Inferior parietal cortex (tissue), 1 donor: ENCODE measurements around the gene LMAN2.
"Not testable (repeated sequence)": the region's sequence is repeated elsewhere in the genome, so short reads cannot be mapped to it uniquely, and the experiment has no call there.

ENCODE experiments used
- DNase-seq: peaks from one replicate; pipeline ENCODE4 v3.0.0-alpha.2; 2016; ENCODE audit errors: extremely low spot score

LMAN2 gene

GRCh38 chr5:177365845-177366527 is 14.5 kb upstream of the LMAN2 start:
- no peak for DNase-seq

- DNase-seq: no peak
Measured at GRCh38 chr5:177364159-177364962, 12.9 kb upstream of the LMAN2 start.

DNA sequence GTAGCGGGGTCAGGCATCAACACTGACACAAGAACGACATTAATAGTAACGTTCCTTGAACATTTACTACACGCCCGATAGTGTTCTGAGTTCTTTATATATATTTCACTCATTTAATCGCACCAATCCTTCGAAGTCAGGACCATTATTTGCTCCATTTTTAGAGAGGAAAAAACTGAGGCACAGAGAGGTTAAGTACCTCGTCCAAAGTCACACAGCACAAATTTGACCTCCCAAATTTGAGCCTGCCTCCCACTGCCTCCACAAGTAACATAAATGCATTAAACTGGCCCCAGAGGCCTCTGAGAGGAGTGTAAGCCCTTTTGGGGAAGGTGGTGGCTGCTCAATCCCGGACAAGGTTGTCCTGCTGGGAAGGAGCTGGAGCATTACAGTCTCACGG is 12.1 kb upstream of the LMAN2 start:
- DNase-seq: no peak

DNA sequence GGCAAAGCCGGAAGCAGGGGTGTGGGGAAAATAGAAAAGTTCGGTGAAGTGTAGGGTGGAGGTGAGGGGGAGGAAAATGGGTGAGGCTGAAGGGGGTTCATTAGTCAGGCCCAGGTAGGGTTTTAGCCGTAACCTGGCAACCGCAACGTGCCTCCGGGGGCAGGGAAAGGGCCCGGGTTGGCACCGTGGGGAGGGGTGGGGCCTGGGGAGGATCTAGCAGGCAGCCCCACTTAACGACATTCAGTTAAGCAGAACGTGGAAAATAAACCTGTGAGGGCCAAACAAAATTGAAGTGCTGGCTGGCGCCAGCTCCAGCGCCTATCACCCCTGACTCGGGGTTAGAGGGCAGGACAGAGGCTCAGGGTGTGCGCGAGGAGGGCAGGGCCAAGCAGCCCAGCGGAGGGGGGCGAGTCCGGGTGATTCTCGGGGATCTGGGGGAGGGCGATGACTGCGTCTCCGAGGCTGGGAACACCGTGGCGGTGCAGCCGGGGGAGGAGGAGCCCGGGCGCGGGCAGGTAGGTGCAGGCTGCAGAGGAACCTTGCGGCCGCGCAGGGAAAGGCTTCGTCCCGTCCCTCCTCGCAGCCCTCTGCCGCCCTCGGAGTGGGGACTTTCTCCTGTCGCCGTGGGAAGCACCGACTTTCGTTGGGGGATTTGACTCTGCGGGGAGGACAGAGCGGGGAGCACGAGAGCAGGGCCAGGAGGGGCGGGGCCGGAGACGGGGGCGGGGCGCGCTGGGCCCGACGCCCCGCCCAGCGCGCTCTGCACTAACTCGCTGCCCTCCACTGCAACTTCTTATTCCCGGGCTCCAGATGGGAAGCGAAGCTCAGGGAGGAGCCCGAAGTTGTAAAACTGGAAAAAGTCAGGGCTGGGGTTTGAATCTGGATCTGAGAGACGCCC is 11.4 kb upstream of the LMAN2 start:
- DNase-seq: no peak

DNA sequence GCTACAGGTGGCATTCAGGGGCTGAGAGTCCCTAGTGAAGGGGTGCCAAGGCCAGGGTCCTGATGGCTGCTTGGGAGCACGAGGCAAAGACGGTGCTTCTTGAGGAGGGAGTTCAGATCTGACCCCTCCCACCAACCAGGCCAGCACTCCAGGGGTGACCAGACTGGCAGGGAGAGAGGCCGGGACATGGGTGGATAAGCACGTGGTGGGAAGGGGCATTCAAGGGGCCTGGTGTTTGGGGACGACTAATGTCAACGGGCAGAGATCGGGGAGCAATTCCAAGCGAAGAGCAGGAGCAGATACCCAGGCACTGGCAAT is 10.8 kb upstream of the LMAN2 start:
- DNase-seq: no peak

GRCh38 chr5:177361418-177362291 is 10.2 kb upstream of the LMAN2 start:
- DNase-seq: no peak

DNA sequence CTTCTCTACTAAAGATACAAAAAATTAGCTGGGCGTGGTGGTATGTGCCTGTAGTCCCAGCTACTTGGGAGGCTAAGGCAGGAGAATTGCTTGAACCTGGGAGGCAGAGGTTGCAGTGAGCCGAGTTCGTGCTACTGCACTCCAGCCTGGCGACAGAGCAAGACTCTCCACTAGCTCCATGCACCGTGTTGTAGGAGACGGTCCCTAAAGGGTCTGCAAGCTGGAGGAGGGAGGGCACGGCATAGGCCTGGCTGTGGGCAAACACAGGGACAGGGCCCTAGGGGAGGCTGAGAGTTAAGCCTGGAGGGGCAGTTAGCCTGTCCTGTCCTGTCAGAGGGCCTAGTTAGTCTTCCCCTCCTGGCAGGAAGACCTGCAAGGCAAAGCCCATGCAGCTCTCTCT is 9.3 kb upstream of the LMAN2 start:
- not testable (repeated sequence) for DNase-seq

DNA sequence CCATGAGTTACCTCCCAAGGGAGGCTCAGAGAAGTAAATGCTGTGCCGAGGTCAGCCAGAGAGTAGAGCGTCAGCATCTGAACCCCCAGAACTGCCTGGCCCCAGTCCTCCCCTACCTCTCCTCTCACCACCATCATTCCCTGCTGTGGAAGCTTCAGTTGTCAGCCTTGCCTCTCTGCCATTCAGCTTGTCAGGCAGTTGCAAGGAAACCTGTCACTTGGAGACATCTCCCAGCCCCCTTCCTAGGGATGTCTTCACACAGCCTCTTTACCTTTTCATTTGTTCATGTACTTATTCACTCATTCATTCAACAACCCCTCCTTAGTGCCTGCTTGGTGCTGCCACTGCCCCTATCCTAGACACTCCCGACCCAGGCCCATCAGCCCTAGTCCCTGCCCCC is 8.4 kb upstream of the LMAN2 start:
- DNase-seq: no peak

DNA sequence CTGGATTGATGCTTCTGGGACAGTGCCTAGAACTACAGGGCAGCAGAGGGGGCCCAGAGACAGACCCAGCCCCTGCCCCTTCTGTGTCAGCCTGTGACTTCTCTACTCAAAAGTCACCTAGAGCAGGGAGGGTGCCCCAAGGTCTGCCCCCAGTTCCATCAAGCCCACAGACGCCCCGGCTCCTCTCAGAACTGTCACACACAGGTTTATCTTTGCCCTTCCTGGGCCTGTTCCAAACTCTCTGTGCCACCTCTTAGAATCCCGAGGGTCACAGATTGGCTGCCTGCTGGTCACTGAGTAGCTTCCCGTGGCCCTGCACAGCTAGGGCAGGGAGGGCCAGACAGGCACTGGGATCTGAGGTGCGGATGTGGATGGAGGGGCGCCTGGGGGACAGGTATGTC is 8.0 kb upstream of the LMAN2 start:
- no peak for DNase-seq

DNA sequence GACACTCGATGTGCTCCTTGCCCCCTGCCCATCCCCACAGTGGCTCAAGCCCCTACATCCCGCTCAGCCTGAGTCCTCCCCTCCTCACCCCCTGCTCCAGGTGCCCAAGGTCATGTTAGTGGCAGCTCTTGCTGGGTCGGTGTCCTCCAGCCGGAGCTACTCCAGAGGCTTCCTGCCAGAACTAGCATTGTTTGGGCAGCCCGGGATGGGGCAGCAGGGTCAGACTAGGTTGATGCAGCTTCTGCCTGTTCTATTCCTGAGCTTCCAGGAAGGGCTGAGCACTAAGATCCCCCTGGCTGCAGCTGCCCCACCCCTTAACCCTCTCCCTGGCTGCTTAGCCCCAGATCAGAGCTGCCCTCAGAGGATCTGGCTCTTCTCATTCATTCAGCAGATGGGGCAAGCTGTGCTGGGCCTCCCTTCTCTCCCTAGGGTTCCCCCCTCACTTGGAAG is 6.9 kb upstream of the LMAN2 start:
- DNase-seq: no peak

DNA sequence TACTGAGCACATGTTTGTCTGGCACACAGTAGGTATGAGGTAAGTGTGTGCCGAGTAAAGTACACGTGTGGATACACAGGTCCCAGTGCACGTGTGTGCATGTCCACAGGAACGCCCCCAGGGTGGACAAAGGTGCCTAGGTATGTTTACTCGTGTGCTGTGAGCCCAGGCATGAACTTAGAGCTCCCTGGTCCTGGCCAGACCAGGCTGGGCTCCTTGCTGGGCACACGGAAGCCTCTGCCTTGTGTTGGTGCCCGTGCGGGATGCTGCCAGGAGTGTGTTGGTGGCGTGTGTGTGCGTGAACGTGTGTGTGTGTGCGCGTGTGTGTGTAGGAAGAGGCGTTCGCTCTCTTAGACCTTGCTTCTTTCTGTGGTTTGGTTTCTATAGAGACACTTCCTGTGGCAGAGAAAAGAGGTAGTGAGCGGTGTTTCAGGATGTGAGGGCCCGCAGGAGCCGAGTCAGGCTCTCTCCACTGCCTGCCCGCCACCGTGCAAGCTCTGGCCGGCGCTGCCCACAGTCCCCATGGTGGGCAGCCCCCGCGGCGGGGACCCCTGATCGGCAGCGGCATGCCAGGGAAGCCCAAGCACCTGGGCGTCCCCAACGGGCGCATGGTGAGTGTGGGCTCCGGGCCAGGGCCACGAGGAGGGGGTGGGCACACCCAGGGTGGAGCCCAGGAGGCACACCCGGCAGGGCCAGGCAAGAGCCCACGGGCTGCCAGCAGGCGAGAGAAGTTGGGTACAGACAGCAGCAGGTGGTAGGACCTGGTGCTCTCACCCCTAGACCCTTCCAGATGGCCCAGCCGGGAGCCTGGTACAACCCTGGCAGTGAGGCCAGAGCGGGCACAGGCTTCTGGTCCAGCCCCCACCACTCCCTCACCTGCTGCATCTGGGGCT is 6.2 kb upstream of the LMAN2 start, which contains the start of gene RGS14:
Gene RGS14 (plus strand): TSS at position 466 of the 893 bp plus-strand sequence. CDS start 101 bp downstream, at position 567.
- no peak for DNase-seq

GRCh38 chr5:177357146-177357458 is 5.6 kb upstream of the LMAN2 start:
- DNase-seq: no peak

DNA sequence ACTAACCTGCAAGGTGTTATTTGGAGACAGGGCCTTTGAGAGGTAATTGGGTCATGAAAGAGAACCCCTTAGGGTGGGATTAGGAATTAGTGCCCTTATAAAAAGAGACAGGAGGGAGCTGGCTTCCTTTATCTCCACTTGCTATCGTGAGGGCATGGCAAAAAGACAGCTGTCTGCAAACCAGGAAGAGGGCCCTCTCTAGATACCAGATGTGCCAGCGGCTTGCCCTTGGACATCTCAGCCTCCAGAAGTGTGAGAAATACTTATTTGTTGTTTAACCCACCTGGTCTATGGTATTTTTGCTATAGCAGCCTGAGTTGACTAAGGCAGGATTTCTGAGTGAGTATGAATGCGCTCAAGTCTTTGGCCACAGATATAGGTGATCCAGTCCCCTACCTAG is 5.3 kb upstream of the LMAN2 start:
- DNase-seq: no peak

- no peak for DNase-seq
Measured at GRCh38 chr5:177355868-177356168, 4.3 kb upstream of the LMAN2 start.

- no peak for DNase-seq
Measured at GRCh38 chr5:177355162-177355867, 3.8 kb upstream of the LMAN2 start.

GRCh38 chr5:177354711-177355110 is 3.2 kb upstream of the LMAN2 start:
- DNase-seq: no peak

GRCh38 chr5:177354256-177354655 is 2.8 kb upstream of the LMAN2 start:
- DNase-seq: no peak

DNA sequence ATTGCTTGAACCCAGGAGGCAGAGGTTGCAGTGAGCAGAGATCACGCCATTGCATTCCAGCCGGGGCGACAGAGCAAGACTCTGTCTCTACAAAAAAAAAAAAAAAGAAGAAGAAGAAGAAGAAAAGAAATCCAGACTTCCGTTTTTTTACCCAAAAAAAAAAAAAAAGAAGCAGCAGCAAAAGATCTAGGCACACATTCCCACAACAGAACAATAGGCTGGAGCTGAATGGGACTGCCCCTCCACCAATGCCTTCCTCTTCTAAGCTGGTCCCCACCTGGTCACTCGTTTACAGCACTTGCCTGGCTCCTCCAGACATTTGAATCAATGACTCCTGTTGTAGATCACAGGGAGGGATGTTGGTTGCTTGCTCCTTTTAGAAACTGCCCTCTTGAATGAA is 1.6 kb upstream of the LMAN2 start:
- DNase-seq: no peak

DNA sequence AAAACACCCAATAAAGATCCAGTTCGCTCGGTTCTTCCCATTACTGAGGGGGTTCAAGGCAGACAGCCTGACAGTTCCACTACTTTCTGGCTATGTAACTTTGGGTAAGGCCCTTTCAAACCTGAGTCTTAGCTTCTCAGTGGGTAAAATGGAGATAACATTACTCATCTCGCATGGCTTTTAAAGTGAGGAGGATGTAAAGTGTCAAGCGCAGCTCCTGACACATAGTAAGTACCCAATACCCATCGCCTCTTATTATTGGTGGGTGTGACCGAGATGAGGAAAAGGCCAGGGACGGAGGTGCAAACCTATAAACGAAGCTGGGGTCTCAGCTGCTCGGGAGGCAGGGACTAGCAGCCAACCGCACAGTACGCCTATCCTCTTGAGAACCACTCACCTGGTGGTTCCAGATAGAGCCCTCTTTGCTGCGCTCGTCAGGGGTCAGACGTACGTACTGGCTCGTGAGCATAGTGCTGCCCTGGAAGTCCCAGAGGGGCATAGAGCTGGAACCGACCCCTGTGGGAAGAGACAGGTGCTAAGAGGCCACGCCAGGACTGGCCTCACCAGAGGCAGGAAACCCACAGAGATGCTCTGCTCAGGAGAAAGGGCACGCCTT is 584 bp downstream of the LMAN2 start:
- DNase-seq: no peak

DNA sequence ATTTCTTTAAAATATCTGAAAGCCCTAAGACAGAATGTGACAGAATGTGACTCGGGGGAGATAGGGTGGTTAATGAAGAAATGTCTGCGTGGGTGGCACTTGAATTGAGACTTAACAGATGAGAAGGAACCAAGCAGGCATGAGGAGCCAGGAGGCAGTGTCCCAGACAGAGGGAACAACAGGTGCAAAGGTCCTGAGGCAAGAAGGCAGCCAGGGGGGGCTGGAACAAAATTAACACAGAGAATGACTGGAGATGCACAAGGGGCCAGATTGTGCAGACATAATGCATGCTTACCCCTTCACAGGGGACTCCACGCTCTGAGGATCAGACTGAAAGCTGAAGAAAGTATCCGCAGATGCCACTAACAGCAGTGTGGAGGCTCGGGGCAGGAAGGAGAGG is 1.7 kb downstream of the LMAN2 start:
- DNase-seq: no peak
